ENCODE data around the gene LRRC75A. TPM values are rescaled to one million over a fixed set of nuclear protein-coding genes. Genes with fewer than 3 reads are reported as not detected.

LRRC75A gene
- total RNA-seq, 2 experiments from 2014 or later: 1.2 to 1.8 TPM

Other genes with a start within 250 kb of the LRRC75A start
- 10 to 100 TPM in 1 of 2 experiments, 1 to 10 TPM in 1; 9.4 to 12.3 TPM for gene CENPV, start 138.7 kb downstream of the LRRC75A start, total RNA-seq
- 1,000 to 10,000 TPM; 1,185 TPM for gene UBB, start 111.1 kb downstream of the LRRC75A start, total RNA-seq
- gene TRPV2, start 76.6 kb downstream of the LRRC75A start, total RNA-seq: 100 to 1,000 TPM; 131 to 142 TPM
- 1 to 10 TPM; 7.4 TPM for gene ZNF287, start 77.0 kb upstream of the LRRC75A start, total RNA-seq
- gene ZNF624, start 161.7 kb upstream of the LRRC75A start, total RNA-seq: 1 to 10 TPM; 4.4 to 5.6 TPM
- 1 to 10 TPM; 5.3 to 5.8 TPM for gene CCDC144A, start 198.0 kb upstream of the LRRC75A start, total RNA-seq